Endothelial cell of umbilical vein (primary cell): ENCODE results near the gene TMX1. TPM values are rescaled to one million over a fixed set of nuclear protein-coding genes. Genes with fewer than 3 reads are reported as not detected.

ENCODE experiments used
- BruUV-seq: library from RNA; stranded (reverse); fragments of 400-500 nt; replicated peaks from 2 replicates; lab custom pipeline; 2021; lab: Mats Ljungman, UMichigan
- CTCF ChIA-PET: fragments of 300-600, 350-600 bp; sonication (Branson Sonifier 250); formaldehyde crosslinking; loops from one replicate; lab custom pipeline; 2021; ENCODE audit warnings: antibody characterized with exemption, inconsistent platforms; lab: Charles Lee
- POLR2A ChIA-PET: fragments of 300-600, 350-600 bp; sonication (Branson Sonifier 250); formaldehyde crosslinking; loops from one replicate; lab custom pipeline; 2021; ENCODE audit warnings: antibody characterized with exemption, inconsistent platforms; lab: Charles Lee
- DNase-seq: peaks from one replicate; pipeline ENCODE4 v3.0.0-alpha.2; 2011; ENCODE audit warnings: low read depth, low spot score
- FAIRE-seq: peaks from 2 replicates; lab custom pipeline; 2011; peaks lifted over from hg19 to GRCh38; lab: Jason Lieb, UNC
- H2AFZ ChIP-seq: 2 replicates; pipeline ENCODE4 v1.6.0; 2012; ENCODE audit warnings: low read depth, low read length, control low read depth, inconsistent platforms
- H3K27ac ChIP-seq: 2 replicates; pipeline ENCODE4 v1.5.1; 2011; ENCODE audit warnings: low read depth, mild to moderate bottlenecking, control low read depth, low read length, moderate library complexity; ENCODE audit not compliant: insufficient read depth
- H3K27me3 ChIP-seq, 2 experiments: 2 replicates each; pipeline versions ENCODE4 v1.6.0 to v1.6.1; 2011; ENCODE audit warnings: low read length in 2 of 2, mixed read lengths in 1 of 2; ENCODE audit not compliant: control insufficient read depth in 2 of 2, insufficient read depth in 2 of 2
- H3K36me3 ChIP-seq, 2 experiments: 2 replicates in 1 of 2; 3 replicates in 1 of 2; pipeline ENCODE4 v1.5.1; 2011; ENCODE audit warnings: low read length in 2 of 2, mild to moderate bottlenecking in 1 of 2, moderate library complexity in 1 of 2; ENCODE audit not compliant: control insufficient read depth in 2 of 2, insufficient read depth in 2 of 2; ENCODE audit errors: extremely low read depth in 1 of 2
- H3K4me1 ChIP-seq: 3 replicates; pipeline ENCODE4 v1.5.1; 2011; ENCODE audit warnings: mild to moderate bottlenecking, low read length; ENCODE audit not compliant: control insufficient read depth, insufficient read depth; ENCODE audit errors: extremely low read depth
- H3K4me2 ChIP-seq: 2 replicates; pipeline ENCODE4 v1.6.1; 2011; ENCODE audit warnings: low read length, control low read depth, mixed read lengths; ENCODE audit not compliant: insufficient read depth
- H3K4me3 ChIP-seq, 3 experiments: fragments of 200-600 bp in 1 of 3; sonication (generic), shearing (Covaris generic) in 1 of 3; replicated peaks in 1 of 3; 2 replicates each; pipeline ENCODE4 v1.5.1; 2011 to 2016; ENCODE audit warnings: control low read depth in 3 of 3, low read length in 3 of 3, mild to moderate bottlenecking in 2 of 3, inconsistent platforms in 1 of 3, low read depth in 1 of 3, moderate library complexity in 1 of 3; ENCODE audit not compliant: insufficient read depth in 1 of 3
- H3K79me2 ChIP-seq: 2 replicates; pipeline ENCODE4 v1.6.0; 2012; ENCODE audit warnings: low read length, inconsistent platforms; ENCODE audit not compliant: control insufficient read depth, insufficient read depth
- H3K9ac ChIP-seq: replicated peaks from 2 replicates; pipeline ENCODE3; 2011; ENCODE audit warnings: low read length, control low read depth; ENCODE audit not compliant: insufficient read depth; ENCODE audit errors: extremely low read depth
- H3K9me1 ChIP-seq: replicated peaks from 3 replicates; pipeline ENCODE4 v1.6.0; 2011; ENCODE audit warnings: mild to moderate bottlenecking, low read length; ENCODE audit not compliant: control insufficient read depth, insufficient read depth; ENCODE audit errors: extremely low read depth
- H3K9me3 ChIP-seq: replicated peaks from 2 replicates; pipeline ENCODE4 v1.5.1; 2012; ENCODE audit warnings: low read length, inconsistent platforms; ENCODE audit not compliant: control insufficient read depth, insufficient read depth
- H4K20me1 ChIP-seq: replicated peaks from 2 replicates; pipeline ENCODE3; 2011; ENCODE audit warnings: mild to moderate bottlenecking, low read length; ENCODE audit not compliant: control insufficient read depth, insufficient read depth; ENCODE audit errors: extremely low read depth
- EZH2 ChIP-seq: IDR thresholded peaks from 2 replicates; pipeline ENCODE4 v1.6.1; 2012; ENCODE audit warnings: borderline replicate concordance, low read depth, mild to moderate bottlenecking, moderate library complexity, low read length, inconsistent platforms; ENCODE audit not compliant: severe bottlenecking
- FOS ChIP-seq: IDR thresholded peaks from 2 replicates; pipeline ENCODE4 v1.6.1; 2011; ENCODE audit warnings: mild to moderate bottlenecking, low read length, moderate library complexity, borderline replicate concordance; ENCODE audit not compliant: insufficient read depth
- GATA2 ChIP-seq: IDR thresholded peaks from 2 replicates; pipeline ENCODE4 v1.7.0; 2011; ENCODE audit warnings: low read depth, mild to moderate bottlenecking, moderate library complexity, mixed read lengths, low read length; ENCODE audit not compliant: insufficient read length, insufficient read depth
- JUN ChIP-seq: IDR thresholded peaks from 2 replicates; pipeline ENCODE4 v1.6.1; 2011; ENCODE audit warnings: borderline replicate concordance, low read depth; ENCODE audit not compliant: insufficient read length, insufficient read depth
- MYC ChIP-seq: IDR thresholded peaks from one replicate; pipeline ENCODE4 v1.6.1; 2011; ENCODE audit warnings: mild to moderate bottlenecking, low read depth, low read length
- POLR2A ChIP-seq: IDR thresholded peaks from 2 replicates; pipeline ENCODE4 v1.6.1; 2012; ENCODE audit warnings: low read depth, mild to moderate bottlenecking, control low read depth, low read length
- POLR2AphosphoS5 ChIP-seq: IDR thresholded peaks from 2 replicates; pipeline ENCODE4 v1.6.1; 2012; ENCODE audit warnings: low read depth, mild to moderate bottlenecking, control low read depth, low read length, moderate library complexity; ENCODE audit not compliant: insufficient read depth
- dilution Hi-C: fragments of 300-500 bp; cut with MboI; formaldehyde crosslinking; loops from one replicate; pipeline ENCODE4 v1.15.0; 2019; ENCODE audit warnings: low sequenced_read_pairs; ENCODE audit not compliant: extremely low pct_ligation_motif_present
- intact Hi-C: fragments of 100-400 bp; cut with micrococcal nuclease; formaldehyde crosslinking; loops from one replicate; pipeline ENCODE4 v1.10.0; 2022
- polyA plus RNA-seq, 4 experiments: library from polyadenylated mRNA; depleted of rRNA in 3 of 4; stranded (reverse) in 3 of 4; unstranded in 1 of 4; fragments of >200 nt; gene quantifications; 2 replicates each; pipeline versions ENCODE4 v1.2.1 to v1.2.3, GENCODE V29; 2011 to 2012; ENCODE audit warnings: missing spikeins in 1 of 4
- total RNA-seq: library from RNA; stranded (reverse); gene quantifications from 2 replicates; pipeline ENCODE4 v1.2.3, GENCODE V29; 2021
- TF ChIP-seq, protein P1 (sequence below), 2 donors: IDR thresholded peaks; 1 replicate in 1 of 2; 2 replicates in 1 of 2; pipeline ENCODE4 v1.5.1; 2011; ENCODE audit warnings: low read length in 2 of 2, mild to moderate bottlenecking in 2 of 2, moderate library complexity in 2 of 2, control low read depth in 1 of 2, inconsistent platforms in 1 of 2, low read depth in 1 of 2; ENCODE audit not compliant: insufficient read depth in 1 of 2; ENCODE audit errors: extremely low read depth in 1 of 2
- TF ChIP-seq, protein P2 (sequence below): IDR thresholded peaks from 2 replicates; pipeline ENCODE4 v1.6.1; 2011; ENCODE audit not compliant: insufficient read depth, insufficient read length

TMX1 gene
- total and polyA plus RNA-seq, 2 donors (not counting 3 experiments of a cell fraction or from before 2014, with no cell fraction given), result 11.4 to 41.9 TPM

DNA sequence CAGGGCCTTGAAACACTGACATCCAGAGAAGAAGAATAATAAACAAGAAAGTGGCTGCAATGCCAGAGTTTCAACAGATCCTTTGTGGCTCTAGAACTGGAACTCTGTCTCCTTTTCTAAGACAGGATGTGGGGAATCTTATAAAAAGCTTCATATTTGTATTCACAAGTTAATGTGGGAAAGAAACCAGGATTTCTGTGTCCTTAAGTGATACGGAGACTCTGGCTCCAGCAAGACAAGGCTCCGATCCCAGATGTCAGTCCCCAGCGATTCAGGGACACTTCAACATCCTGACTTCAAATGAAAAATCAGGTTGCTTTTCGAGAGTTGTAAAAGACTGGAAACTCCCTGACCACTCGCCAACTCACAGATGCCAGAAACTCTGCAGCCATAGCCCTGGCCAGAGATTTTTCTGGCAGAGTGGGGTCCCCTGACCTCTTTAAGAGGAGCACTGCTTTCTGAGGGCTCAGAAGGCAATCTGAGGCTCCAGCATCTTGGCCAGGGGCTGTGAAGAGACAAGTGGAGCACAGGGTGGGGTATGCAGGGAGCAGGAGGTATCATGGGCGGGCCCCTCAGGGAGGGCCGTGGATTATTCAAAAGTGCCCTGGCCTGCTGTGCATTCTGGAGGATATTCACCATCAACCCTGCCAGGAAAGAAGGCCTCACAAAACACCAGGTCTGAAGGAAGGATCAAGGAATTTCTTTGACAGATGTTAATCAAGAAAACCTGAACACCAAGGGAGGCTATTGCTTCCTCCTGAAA, 53.3 kb downstream of the TMX1 start:
- Histone ChIP-seq H3K9me3 (no peaks in the 10 kb centered on the region), H3K9ac (no peak overlapping the region), H2AFZ (no peak overlapping the region), H3K9me1 (no peaks in the 10 kb centered on the region), H3K4me3 (no peak overlapping the region), H3K4me2 (no peak overlapping the region), H3K27ac (no peak overlapping the region), H3K79me2 (no peaks in the 10 kb centered on the region), H3K36me3 (no peaks in the 10 kb centered on the region), H3K4me1 (no peaks in the 10 kb centered on the region), H4K20me1 (no peaks in the 10 kb centered on the region), H3K27me3 (no peaks in the 10 kb centered on the region)
- FAIRE-seq, result no peak
- TF ChIP-seq MYC (no peak), POLR2A (no peak), FOS (no peak), JUN (no peak), EZH2 (no peak), GATA2 (no peak), POLR2AphosphoS5 (no peak)
- TF ChIP-seq, protein P1, sequence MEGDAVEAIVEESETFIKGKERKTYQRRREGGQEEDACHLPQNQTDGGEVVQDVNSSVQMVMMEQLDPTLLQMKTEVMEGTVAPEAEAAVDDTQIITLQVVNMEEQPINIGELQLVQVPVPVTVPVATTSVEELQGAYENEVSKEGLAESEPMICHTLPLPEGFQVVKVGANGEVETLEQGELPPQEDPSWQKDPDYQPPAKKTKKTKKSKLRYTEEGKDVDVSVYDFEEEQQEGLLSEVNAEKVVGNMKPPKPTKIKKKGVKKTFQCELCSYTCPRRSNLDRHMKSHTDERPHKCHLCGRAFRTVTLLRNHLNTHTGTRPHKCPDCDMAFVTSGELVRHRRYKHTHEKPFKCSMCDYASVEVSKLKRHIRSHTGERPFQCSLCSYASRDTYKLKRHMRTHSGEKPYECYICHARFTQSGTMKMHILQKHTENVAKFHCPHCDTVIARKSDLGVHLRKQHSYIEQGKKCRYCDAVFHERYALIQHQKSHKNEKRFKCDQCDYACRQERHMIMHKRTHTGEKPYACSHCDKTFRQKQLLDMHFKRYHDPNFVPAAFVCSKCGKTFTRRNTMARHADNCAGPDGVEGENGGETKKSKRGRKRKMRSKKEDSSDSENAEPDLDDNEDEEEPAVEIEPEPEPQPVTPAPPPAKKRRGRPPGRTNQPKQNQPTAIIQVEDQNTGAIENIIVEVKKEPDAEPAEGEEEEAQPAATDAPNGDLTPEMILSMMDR (IDR thresholded peaks at IDR 0.05; ENCODE audit: extremely low read depth in 1 of 2, insufficient read depth in 1 of 2, low read depth in 1 of 2, low read length in 2 of 2), result no peak
- TF ChIP-seq, protein P2, sequence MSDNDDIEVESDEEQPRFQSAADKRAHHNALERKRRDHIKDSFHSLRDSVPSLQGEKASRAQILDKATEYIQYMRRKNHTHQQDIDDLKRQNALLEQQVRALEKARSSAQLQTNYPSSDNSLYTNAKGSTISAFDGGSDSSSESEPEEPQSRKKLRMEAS, result no peak
- peak; percentile 16 for DNase-seq
- CTCF ChIA-PET, result interaction anchor here (1.8 to 2.7 kb wide), 3 partner anchors 10 to 483 kb away, joined by 6 to 16 read pairs (median 12); no protein-coding TSS in a partner anchor
- no TSS peak for BruUV-seq
- intact Hi-C loops, result no loop called here
- POLR2A ChIA-PET, result no interaction called here
- dilution Hi-C loops, result no loop called here
